ENCODE measurements around the gene TAF7.
"Not testable (repeated sequence)": the region's sequence is repeated elsewhere in the genome, so short reads cannot be mapped to it uniquely, and the experiment has no call there.

The TAF7 gene, protein sequence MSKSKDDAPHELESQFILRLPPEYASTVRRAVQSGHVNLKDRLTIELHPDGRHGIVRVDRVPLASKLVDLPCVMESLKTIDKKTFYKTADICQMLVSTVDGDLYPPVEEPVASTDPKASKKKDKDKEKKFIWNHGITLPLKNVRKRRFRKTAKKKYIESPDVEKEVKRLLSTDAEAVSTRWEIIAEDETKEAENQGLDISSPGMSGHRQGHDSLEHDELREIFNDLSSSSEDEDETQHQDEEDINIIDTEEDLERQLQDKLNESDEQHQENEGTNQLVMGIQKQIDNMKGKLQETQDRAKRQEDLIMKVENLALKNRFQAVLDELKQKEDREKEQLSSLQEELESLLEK

GRCh38 chr5:141320225-141321169 is at the start of gene TAF7:
TAF7 (minus strand) TSS chr5:141320784; CDS start chr5:141320044, 740 bp downstream.
- peak; percentile 84 for DNase-seq (ENCODE audit: low read depth)

DNA sequence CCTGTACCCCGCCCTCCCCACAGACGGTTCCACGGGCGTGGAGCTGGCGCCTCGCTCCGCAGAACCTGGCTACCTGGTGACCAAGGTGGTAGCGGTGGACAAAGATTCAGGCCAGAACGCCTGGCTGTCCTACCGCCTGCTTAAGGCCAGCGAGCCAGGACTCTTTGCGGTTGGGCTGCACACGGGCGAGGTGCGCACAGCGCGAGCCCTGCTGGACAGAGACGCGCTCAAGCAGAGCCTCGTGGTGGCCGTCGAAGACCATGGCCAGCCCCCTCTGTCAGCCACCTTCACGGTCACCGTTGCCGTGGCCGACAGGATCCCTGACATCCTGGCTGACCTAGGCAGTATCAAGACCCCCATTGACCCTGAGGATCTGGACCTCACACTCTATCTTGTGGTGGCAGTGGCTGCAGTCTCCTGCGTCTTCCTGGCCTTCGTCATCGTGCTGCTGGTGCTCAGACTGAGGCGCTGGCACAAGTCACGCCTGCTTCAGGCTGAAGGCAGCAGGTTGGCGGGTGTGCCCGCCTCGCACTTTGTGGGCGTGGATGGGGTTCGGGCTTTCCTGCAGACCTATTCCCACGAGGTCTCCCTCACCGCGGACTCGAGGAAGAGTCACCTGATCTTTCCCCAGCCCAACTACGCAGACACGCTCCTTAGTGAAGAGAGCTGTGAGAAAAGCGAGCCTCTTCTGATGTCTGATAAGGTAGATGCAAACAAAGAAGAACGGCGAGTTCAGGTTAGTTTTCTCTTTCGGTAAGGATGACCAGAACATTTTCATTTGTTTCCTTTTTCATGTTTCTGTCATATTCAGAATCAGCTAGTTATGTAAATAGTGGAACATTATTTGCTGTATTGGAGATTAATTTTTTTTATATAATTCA is 45.7 kb upstream of the TAF7 start:
- no peak for DNase-seq (ENCODE audit: low read depth)

DNA sequence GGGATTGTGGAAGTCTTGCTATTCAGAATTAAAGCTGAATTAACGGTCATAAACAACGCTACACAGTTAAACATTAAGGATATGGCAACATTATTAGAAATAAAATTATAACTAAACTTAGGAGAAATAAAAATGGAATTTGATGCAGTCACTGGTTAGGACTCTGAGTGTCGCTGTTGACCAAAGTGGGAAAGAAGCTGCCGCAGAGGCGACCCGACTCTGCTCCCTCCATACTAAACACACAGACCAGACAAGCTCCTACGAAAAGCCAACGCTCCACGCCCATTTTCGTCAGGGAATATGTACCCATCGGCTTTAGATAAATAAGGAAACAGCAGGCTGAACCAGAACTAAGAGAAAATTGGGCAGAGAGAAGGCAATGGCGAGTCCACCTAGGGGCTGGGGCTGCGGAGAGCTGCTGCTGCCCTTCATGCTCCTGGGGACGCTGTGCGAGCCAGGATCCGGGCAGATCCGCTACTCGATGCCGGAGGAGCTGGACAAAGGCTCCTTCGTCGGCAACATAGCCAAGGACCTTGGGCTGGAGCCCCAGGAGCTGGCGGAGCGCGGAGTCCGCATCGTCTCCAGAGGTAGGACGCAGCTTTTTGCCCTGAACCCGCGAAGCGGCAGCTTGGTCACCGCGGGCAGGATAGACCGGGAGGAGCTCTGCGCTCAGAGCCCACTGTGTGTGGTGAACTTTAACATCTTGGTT is 43.5 kb upstream of the TAF7 start, which contains the start of gene PCDHGA5:
TSS of gene PCDHGA5 (plus strand) at position 211 of the 709 bp plus-strand sequence. CDS start at position 380, 169 bp downstream.
- DNase-seq (ENCODE audit: low read depth), result no peak

DNA sequence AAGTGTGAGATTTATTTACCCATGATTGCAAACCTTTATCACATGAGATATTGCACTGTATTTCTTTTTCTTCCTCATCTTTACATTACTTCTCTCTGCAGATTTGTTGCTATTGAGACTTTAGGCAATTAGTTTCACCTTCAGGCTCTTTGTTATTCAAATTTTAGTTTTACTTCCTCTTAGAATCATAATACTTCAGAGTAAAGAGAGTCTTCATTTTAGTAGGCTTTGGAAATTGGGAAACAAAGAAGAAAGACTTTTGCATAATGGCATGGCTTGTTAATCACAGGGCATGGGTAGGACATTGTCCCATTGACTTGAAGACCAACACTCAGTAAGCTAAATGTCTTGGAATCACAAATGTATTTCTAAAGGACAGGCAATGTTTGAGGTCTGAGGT is 42.1 kb upstream of the TAF7 start:
- no peak for DNase-seq (ENCODE audit: low read depth)

GRCh38 chr5:141360685-141361084 is 40.1 kb upstream of the TAF7 start:
- DNase-seq (ENCODE audit: low read depth), result no peak

DNA sequence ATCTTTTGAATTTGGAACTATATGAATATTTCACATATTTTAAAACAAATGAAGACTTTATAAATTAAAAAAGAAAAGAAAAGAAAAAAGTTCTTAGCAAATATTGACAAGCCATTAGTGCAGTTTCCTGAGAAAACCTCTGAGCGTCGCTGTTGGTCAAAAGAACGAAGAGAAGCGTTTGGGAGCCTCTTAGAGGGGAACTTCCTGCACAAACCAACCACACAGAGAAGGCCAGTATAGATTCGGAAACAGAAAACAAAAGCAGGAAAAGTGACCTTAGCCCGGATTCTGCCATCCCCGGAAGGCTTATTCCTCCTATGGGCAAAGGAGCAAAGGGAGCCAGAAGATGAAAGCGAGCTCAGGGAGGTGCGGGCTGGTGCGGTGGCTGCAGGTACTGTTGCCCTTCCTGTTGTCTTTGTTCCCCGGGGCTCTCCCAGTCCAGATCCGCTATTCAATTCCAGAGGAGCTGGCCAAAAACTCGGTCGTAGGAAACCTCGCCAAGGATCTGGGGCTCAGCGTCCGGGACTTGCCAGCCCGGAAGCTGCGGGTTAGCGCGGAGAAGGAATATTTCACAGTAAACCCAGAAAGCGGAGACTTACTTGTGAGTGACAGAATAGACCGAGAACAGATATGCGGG is 39.3 kb upstream of the TAF7 start, which contains the start of gene PCDHGB2:
TSS of gene PCDHGB2 (plus strand) at position 205 of the 637 bp plus-strand sequence. CDS start at position 347, 142 bp downstream.
- DNase-seq (ENCODE audit: low read depth), result no peak

GRCh38 chr5:141356950-141357349 is 36.4 kb upstream of the TAF7 start:
- no peak for DNase-seq (ENCODE audit: low read depth)

- DNase-seq (ENCODE audit: low read depth), result no peak
These were observed 35.5 kb upstream of the TAF7 start for GRCh38 chr5:141356133-141356532.

GRCh38 chr5:141355641-141356040 is 35.1 kb upstream of the TAF7 start:
- DNase-seq (ENCODE audit: low read depth), result no peak

DNA sequence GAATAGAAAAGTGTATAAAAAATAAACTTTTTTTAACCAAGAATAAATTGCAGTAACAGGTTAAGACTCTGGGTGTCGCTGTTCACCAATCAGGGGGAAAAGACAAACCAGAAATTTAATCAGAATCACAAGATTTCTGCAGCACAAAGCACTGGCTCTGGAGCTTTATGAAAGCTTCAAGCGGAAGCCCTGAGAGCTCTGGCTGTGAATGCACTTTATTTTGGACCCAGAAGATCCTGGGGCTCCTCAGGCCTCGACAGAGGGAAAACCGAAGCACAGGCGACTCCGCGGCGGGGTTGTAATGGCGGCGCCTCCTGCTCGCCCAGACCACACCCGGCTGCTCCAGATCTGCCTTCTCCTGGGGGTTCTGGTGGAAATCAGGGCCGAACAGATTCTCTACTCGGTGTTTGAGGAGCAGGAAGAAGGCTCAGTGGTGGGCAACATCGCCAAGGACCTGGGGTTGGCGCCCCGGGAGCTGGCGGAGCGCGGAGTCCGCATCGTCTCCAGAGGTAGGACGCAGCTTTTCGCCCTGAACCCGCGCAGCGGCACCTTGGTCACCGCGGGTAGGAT is 34.4 kb upstream of the TAF7 start, which contains the start of gene PCDHGA4:
TSS of gene PCDHGA4 (plus strand) at position 122 of the 570 bp plus-strand sequence. CDS start at position 209, 87 bp downstream.
- no peak for DNase-seq (ENCODE audit: low read depth)

- no peak for DNase-seq (ENCODE audit: low read depth)
These were observed 31.0 kb upstream of the TAF7 start for GRCh38 chr5:141351591-141351990.

DNA sequence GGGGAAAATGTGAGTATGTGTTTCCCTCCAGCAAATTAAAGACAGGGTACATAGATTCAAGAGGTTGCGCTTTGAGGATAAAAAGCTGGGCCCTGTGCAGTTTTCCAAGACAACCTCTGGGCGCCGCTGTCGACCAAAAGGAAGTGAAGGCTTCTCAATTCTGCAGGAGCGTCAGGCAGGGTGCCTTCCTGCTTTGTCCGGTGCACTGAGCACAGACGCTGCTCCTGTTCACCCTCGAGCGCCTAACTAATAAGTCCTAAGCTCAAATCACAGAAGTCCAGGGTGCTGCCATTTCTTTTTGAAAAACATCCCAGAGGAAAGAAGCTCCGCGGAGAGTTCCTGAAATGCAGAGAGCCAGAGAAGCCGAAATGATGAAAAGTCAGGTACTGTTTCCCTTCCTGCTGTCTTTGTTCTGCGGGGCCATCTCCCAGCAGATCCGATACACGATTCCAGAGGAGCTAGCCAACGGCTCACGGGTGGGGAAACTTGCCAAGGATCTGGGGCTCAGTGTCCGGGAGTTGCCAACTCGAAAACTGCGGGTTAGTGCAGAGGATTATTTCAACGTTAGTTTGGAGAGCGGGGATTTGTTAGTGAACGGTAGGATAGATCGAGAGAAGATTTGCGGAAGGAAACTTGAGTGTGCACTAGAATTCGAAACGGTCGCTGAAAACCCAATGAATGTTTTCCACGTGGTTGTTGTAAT is 29.5 kb upstream of the TAF7 start, which contains the start of gene PCDHGB1:
TSS of gene PCDHGB1 (plus strand) at position 183 of the 703 bp plus-strand sequence. CDS start at position 345, 162 bp downstream.
- peak; percentile 50 for DNase-seq (ENCODE audit: low read depth)

DNA sequence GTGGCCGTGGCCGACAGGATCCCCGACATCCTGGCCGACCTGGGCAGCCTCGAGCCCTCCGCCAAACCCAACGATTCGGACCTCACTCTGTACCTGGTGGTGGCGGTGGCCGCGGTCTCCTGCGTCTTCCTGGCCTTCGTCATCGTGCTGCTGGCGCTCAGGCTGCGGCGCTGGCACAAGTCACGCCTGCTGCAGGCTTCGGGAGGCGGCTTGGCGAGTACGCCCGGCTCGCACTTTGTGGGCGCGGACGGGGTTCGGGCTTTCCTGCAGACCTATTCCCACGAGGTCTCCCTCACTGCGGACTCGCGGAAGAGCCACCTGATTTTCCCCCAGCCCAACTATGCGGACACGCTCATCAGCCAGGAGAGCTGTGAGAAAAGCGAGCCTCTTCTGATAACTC is 25.4 kb upstream of the TAF7 start:
- DNase-seq (ENCODE audit: low read depth), result not testable (repeated sequence)

DNA sequence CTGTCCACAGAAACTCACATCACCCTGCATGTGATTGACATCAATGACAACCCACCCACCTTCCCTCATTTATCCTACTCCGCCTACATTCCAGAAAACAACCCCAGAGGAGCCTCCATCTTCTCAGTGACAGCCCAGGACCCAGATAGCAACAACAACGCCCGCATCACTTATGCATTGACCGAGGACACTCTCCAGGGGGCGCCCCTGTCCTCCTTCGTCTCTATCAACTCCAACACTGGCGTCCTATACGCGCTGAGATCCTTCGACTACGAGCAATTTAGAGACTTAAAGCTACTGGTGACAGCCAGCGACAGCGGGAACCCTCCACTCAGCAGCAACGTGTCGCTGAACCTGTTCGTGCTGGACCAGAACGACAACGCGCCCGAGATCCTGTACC is 24.7 kb upstream of the TAF7 start:
- no peak for DNase-seq (ENCODE audit: low read depth)

- DNase-seq (ENCODE audit: low read depth), result no peak
These were observed 23.4 kb upstream of the TAF7 start for GRCh38 chr5:141343953-141344463.

DNA sequence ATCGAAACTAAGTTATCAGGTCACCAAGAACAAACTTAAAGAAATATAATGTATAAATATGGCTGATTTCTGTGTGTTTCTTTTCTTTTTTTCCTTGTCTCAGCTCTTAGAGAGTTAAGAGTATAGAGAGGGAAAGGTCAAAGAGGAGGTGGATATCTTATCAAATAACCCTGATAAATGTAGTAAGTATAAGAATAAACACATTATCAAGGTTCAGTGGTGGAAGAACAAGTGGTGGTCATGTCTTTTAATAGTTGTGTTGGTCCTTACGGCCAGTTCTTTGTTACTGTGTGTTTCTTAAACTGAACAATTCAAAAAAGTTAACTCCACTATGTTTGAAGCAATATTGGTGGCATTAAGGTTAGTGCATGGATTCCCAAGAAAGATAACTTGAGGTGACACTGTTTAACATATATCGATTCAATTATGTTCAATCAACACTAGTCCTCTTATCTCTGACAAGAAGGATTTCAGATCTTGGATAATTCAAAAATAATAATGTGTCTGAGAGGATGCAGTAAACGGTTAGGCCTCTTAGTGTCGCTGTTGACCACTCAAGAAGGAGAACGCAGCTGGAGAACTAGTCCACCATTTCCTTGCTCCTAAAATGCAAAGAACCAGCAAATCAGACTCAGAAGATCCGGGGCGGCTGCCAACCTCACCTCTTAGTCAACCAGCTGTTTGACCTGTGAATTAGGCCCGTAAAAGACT is 22.8 kb upstream of the TAF7 start, which contains the start of gene PCDHGA3:
TSS of gene PCDHGA3 (plus strand) at position 588 of the 711 bp plus-strand sequence. CDS start 205 bp downstream, outside the sequence.
- no peak for DNase-seq (ENCODE audit: low read depth)

DNA sequence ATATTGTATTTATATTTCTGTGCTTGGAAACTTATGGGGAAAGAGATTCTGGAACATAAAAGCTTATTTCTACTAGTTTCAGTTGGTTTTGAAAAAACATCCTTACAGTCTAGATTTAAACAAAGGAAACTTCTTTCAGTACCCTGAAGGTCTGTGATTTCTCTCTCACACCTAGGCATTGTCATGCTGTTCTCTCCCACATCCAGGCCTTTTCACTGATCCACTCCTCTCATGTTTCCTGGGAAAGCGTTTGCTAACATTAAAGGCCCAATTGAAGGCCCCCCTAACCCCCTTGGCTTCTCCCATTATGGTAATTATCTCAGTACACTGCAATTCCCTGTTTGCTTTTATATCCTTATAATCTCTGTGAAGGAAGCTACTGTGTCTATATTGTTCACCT is 22.2 kb upstream of the TAF7 start:
- DNase-seq (ENCODE audit: low read depth), result no peak

- not testable (repeated sequence) for DNase-seq (ENCODE audit: low read depth)
These were observed 20.3 kb upstream of the TAF7 start for GRCh38 chr5:141340781-141341354.
